K562 (cell line): ENCODE measurements around the gene RPLP2. TPM values are rescaled to one million over a fixed set of nuclear protein-coding genes. Genes with fewer than 3 reads are reported as not detected.
A peak's percentile ranks its signal among the peaks of the same experiment; 100 is the strongest.

Experiments
- ATAC-seq: fragments of 200-7000 bp; cut with Tn5 transposase; 3 replicates; pipeline ENCODE4 v1.9.1; 2020; ENCODE audit warnings: moderate library complexity
- BruUV-seq: library from RNA; stranded (reverse); fragments of 400-500 nt; replicated peaks from 2 replicates; lab custom pipeline; 2021; lab: Mats Ljungman, UMichigan
- CTCF ChIA-PET: fragments of 300-600 bp; formaldehyde crosslinking; extraction: SDS; loops from one replicate; lab custom pipeline; 2021; ENCODE audit warnings: low intra/inter-chr PET ratio; lab: Yijun Ruan, JAX
- POLR2A ChIA-PET: fragments of 300-600, 350-650 bp; sonication (Branson Sonifier 250); formaldehyde crosslinking; extraction: SDS; loops from one replicate; lab custom pipeline; 2021; ENCODE audit warnings: antibody characterized with exemption, inconsistent platforms; lab: Yijun Ruan, JAX
- DNase-seq, 4 experiments: peaks; one replicate each; pipeline versions ENCODE4 v3.0.0 to v3.0.0-alpha.2; 2011 to 2018; ENCODE audit warnings: low spot score in 3 of 4, mixed read lengths in 3 of 4; ENCODE audit errors: extremely low read depth in 1 of 4
- FAIRE-seq: peaks from 2 replicates; lab custom pipeline; 2011; peaks lifted over from hg19 to GRCh38; lab: Jason Lieb, UNC
- H2AFZ ChIP-seq: 2 replicates; pipeline ENCODE4 v1.6.0; 2011; ENCODE audit warnings: low read depth, low read length, control low read depth, inconsistent platforms
- H3K27ac ChIP-seq: fragments of 200-600 bp; 3 replicates; pipeline ENCODE4 v1.8.0; 2011; ENCODE audit warnings: low read depth, mild to moderate bottlenecking, control low read depth, inconsistent platforms, low read length, moderate library complexity, mixed read lengths; ENCODE audit errors: extremely low read depth
- H3K27me3 ChIP-seq, 2 experiments: fragments of 300-600 bp in 1 of 2; 2 replicates in 1 of 2; 3 replicates in 1 of 2; pipeline versions ENCODE4 v1.6.0 to v1.8.0; 2011; ENCODE audit warnings: inconsistent platforms in 2 of 2, low read length in 2 of 2, mild to moderate bottlenecking in 1 of 2, mixed read lengths in 1 of 2, moderate library complexity in 1 of 2; ENCODE audit not compliant: control insufficient read depth in 2 of 2, insufficient read depth in 2 of 2
- H3K36me3 ChIP-seq: fragments of 300-600 bp; 3 replicates; pipeline ENCODE4 v1.8.0; 2011; ENCODE audit warnings: mild to moderate bottlenecking, low read length, inconsistent platforms; ENCODE audit not compliant: control insufficient read depth, insufficient read depth
- H3K4me1 ChIP-seq, 2 experiments: fragments of 200-600 bp in 1 of 2; replicated peaks in 1 of 2; 2 replicates in 1 of 2; 3 replicates in 1 of 2; pipeline versions ENCODE4 v1.5.1 to v1.8.0; 2011; ENCODE audit warnings: inconsistent platforms in 2 of 2, low read length in 2 of 2, mild to moderate bottlenecking in 1 of 2, mixed read lengths in 1 of 2, moderate library complexity in 1 of 2; ENCODE audit not compliant: control insufficient read depth in 2 of 2, insufficient read depth in 2 of 2
- H3K4me2 ChIP-seq: 2 replicates; pipeline ENCODE4 v1.6.1; 2011; ENCODE audit warnings: low read length, control low read depth, inconsistent platforms, mixed read lengths; ENCODE audit not compliant: insufficient read depth
- H3K4me3 ChIP-seq: fragments of 200-600 bp; sonication (generic), shearing (Covaris generic); 2 replicates; pipeline ENCODE4 v1.5.1; 2016; ENCODE audit warnings: control low read depth, inconsistent platforms
- H3K79me2 ChIP-seq: fragments of 200-600 bp; 3 replicates; pipeline ENCODE4 v1.8.0; 2011; ENCODE audit warnings: low read length, inconsistent platforms; ENCODE audit not compliant: control insufficient read depth, insufficient read depth
- H3K9ac ChIP-seq, 2 experiments: 2 replicates each; pipeline versions ENCODE4 v1.6.0 to v1.6.1; 2011; ENCODE audit warnings: low read depth in 2 of 2, low read length in 2 of 2, control low read depth in 1 of 2, inconsistent platforms in 1 of 2, mild to moderate bottlenecking in 1 of 2, mixed read lengths in 1 of 2; ENCODE audit not compliant: insufficient read depth in 1 of 2
- H3K9me1 ChIP-seq: one replicate; pipeline ENCODE4 v1.6.0; 2011; ENCODE audit warnings: inconsistent platforms, mild to moderate bottlenecking, low read length, moderate library complexity; ENCODE audit not compliant: control insufficient read depth, insufficient read depth
- H3K9me3 ChIP-seq: replicated peaks from 2 replicates; pipeline ENCODE4 v1.5.1; 2011; ENCODE audit warnings: low read depth, low read length, inconsistent platforms; ENCODE audit not compliant: control insufficient read depth, insufficient read depth
- H4K20me1 ChIP-seq: replicated peaks from 2 replicates; pipeline ENCODE4 v1.6.1; 2011; ENCODE audit warnings: low read length, inconsistent platforms, mixed read lengths; ENCODE audit not compliant: control insufficient read depth, insufficient read depth
- KHSRP ChIP-seq: fragments of 450-650 bp; IDR thresholded peaks from 2 replicates; pipeline ENCODE4 v1.6.1; 2017
- MLX ChIP-seq, 2 experiments: fragments of 450-650 bp in 1 of 2; sonication (generic) in 1 of 2; formaldehyde crosslinking; conservative IDR thresholded peaks; 2 replicates each; pipeline versions ENCODE4 v1.4.0 to v1.8.1; 2020 to 2022; ENCODE audit warnings: mild to moderate bottlenecking in 1 of 2, missing genetic modification reagents in 1 of 2
- SP2 ChIP-seq: IDR thresholded peaks from 2 replicates; pipeline ENCODE4 v1.6.1; 2011; ENCODE audit warnings: mild to moderate bottlenecking, low read depth, low read length, moderate library complexity; ENCODE audit not compliant: poor library complexity, severe bottlenecking; ENCODE audit errors: extremely low read depth
- WHSC1 ChIP-seq: IDR thresholded peaks from one replicate; pipeline ENCODE4 v1.6.1; 2012; ENCODE audit warnings: low read length, control low read depth, inconsistent platforms
- ZEB2 ChIP-seq: fragments of 450-650 bp; IDR thresholded peaks from 2 replicates; pipeline ENCODE4 v1.6.1; 2016
- WGBS: fragments of 100-300 bp; shearing (Covaris generic); methylation state at CpG from one replicate; pipeline ENCODE4 v1.1.6; 2016; ENCODE audit warnings: low coverage, mixed read lengths; ENCODE audit not compliant: insufficient coverage; ENCODE audit errors: missing lambda C conversion rate; 5-methylcytosine and 5-hydroxymethylcytosine counted together
- in situ Hi-C: fragments of 300-500 bp; cut with MboI; formaldehyde crosslinking; loops from 4 replicates; pipeline ENCODE4 v1.15.0; 2018; ENCODE audit warnings: inconsistent platforms, mixed read lengths
- intact Hi-C: fragments of 100-400 bp; cut with micrococcal nuclease; formaldehyde crosslinking; loops from 2 replicates; pipeline ENCODE4 v1.14.2; 2022
- polyA plus RNA-seq, 8 experiments: library from polyadenylated mRNA; depleted of rRNA in 4 of 8; stranded (reverse) in 5 of 8; unstranded in 3 of 8; fragments of >200 nt; fragmentation: Nextera tagmentation in 2 of 8; fragmentation: Illumina TruSeq in 1 of 8; extraction: Ambion mirVana in 2 of 8; extraction: Trizol in 1 of 8; gene quantifications; 2 replicates each; pipeline versions ENCODE4 v1.2.1 to v1.2.3, GENCODE V29; 2011 to 2014; ENCODE audit warnings: inconsistent platforms in 1 of 8, missing spikeins in 1 of 8
- total RNA-seq, 7 experiments: library from RNA; depleted of rRNA in 6 of 7; stranded (reverse); fragments of >200 nt in 6 of 7; fragmentation: Illumina TruSeq in 2 of 7; extraction: Trizol in 2 of 7; gene quantifications; 2 replicates each; pipeline versions ENCODE4 v1.2.1 to v1.2.3, GENCODE V29; 2011 to 2021; ENCODE audit warnings: low replicate concordance in 1 of 7
- TF ChIP-seq, protein P1 (sequence below): fragments of 250-450 bp; sonication (Bioruptor Pico); IDR thresholded peaks from 2 replicates; pipeline ENCODE4 v1.4.0; 2020; ENCODE audit warnings: borderline replicate concordance
- TF ChIP-seq, protein P2 (sequence below), 3 experiments: fragments of 200-800 bp in 1 of 3; sonication (Bioruptor generic) in 1 of 3; sonication (generic) in 1 of 3; formaldehyde crosslinking in 1 of 3; IDR thresholded peaks; 2 replicates each; pipeline versions ENCODE4 v1.6.1 to v1.8.0; 2016 to 2022; ENCODE audit warnings: mild to moderate bottlenecking in 2 of 3, missing compliant biosample characterization in 2 of 3, missing genetic modification characterization in 2 of 3, missing genetic modification reagents in 1 of 3

RPLP2 gene
- total and polyA plus RNA-seq, 9 of the 15 experiments (the other 6 are each of a cell fraction or from before 2014, with no cell fraction given): 528 to 3,807 (median 1,633) TPM

DNA sequence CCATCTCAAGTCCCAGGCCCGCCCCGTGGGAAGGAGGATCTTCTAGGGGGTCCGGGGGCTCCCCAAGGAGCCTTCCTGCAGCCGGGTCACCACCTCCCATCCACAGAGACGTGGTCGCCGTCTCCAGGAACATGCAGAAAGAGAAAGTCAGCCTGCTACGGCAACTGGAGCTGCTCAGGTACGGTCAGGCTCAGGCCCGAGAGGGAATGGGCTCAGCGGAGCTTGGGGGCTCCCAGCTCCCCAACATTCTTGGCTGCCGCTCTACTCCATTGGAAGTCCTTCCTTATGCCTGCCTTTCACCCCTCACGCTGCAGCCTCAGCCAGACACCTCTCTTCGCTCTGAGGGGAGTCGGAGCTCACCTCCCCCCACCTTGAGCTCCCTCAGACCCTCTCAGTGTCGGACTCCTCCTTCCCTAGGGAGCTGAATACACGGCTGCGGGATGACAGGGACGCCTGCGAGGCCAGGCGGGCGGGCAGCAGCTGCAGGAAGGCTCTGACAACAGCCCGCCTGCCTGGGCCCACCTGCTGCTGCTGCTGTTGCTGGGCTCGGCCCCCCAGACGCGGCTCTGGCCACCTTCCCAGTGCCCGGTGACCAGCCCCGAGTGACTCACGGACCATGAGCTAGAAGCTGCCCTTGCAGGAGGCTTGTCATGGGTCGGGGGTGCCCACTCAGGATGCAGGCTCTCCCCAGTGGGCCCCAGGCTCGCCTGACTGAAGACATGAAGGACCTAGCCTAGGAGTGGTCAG lies 21.5 kb downstream of the RPLP2 start:
- no TSS peak for BruUV-seq
- ChIA-PET POLR2A (interaction anchor here (0.6 to 2.3 kb wide), 9 partner anchors 8 to 197 kb away, joined by 3 to 11 read pairs (median 4); partner anchors contain the start of gene PNPLA2), CTCF (no interaction called here)
- peaks cover 20% of the 10 kb centered on the region; the same call in 1 of the 3 replicates for H3K36me3 ChIP-seq
- intact Hi-C loops: no loop called here
- no peak overlapping the region for H3K4me3 ChIP-seq
- no peak overlapping the region for H3K4me2 ChIP-seq
- peaks cover 5% of the 10 kb centered on the region for H3K9me1 ChIP-seq
- in situ Hi-C loops: no loop called here
- TF ChIP-seq, protein P1, sequence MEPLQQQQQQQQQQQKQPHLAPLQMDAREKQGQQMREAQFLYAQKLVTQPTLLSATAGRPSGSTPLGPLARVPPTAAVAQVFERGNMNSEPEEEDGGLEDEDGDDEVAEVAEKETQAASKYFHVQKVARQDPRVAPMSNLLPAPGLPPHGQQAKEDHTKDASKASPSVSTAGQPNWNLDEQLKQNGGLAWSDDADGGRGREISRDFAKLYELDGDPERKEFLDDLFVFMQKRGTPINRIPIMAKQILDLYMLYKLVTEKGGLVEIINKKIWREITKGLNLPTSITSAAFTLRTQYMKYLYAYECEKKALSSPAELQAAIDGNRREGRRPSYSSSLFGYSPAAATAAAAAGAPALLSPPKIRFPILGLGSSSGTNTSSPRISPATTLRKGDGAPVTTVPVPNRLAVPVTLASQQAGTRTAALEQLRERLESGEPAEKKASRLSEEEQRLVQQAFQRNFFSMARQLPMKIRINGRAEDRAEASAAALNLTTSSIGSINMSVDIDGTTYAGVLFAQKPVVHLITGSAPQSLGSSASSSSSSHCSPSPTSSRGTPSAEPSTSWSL (CRISPR knock-in tag): no peak
- TF ChIP-seq MLX (CRISPR knock-in tag; conservative IDR thresholded peaks at IDR 0.05) (no peak), ZEB2 (no peak), WHSC1 (no peak), KHSRP (no peak), SP2 (no peak)
- TF ChIP-seq, protein P2, sequence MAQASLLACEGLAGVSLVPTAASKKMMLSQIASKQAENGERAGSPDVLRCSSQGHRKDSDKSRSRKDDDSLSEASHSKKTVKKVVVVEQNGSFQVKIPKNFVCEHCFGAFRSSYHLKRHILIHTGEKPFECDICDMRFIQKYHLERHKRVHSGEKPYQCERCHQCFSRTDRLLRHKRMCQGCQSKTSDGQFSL (CRISPR knock-in tag; IDR thresholded peaks at IDR 0.05): 0 out of 2 replicates have a peak, but pooled peaks have one; percentile 20
- TF ChIP-seq, protein P2 (tag; IDR thresholded peaks at IDR 0.05): no peak
- peaks cover 41% of the 10 kb centered on the region for H3K79me2 ChIP-seq
- no peak for DNase-seq
- no peak overlapping the region for H2AFZ ChIP-seq
- no peaks in the 10 kb centered on the region for H3K9me3 ChIP-seq
- peaks cover 24 to 91% of the 10 kb centered on the region in 2 experiments for H3K4me1 ChIP-seq
- H3K27ac ChIP-seq: no peak overlapping the region
- FAIRE-seq: no peak
- peak overlapping the region in 1 of 2 experiments; percentile 96; a peak in 2 of 4 replicates for H3K9ac ChIP-seq
- H4K20me1 ChIP-seq: peaks cover 7% of the 10 kb centered on the region
- 84% methylated on average over 17 of the region's 31 CpGs for WGBS
- H3K27me3 ChIP-seq: no peaks in the 10 kb centered on the region
- ATAC-seq: no peak
